DND-41 (cell line): Measurements from ENCODE around the gene DCPS.

Experiments
- ATAC-seq: fragments of 200-7000 bp; cut with Tn5 transposase; 3 replicates; pipeline ENCODE4 v1.9.1; 2021; ENCODE audit warnings: low read depth; ENCODE audit not compliant: insufficient read depth
- DNase-seq: peaks from one replicate; pipeline ENCODE4 v3.0.0-alpha.2; 2020
- H2AFZ ChIP-seq: 2 replicates; pipeline ENCODE4 v1.6.0; 2012; ENCODE audit warnings: low read depth, low read length
- H3K27ac ChIP-seq: 2 replicates; pipeline ENCODE4 v1.5.1; 2012; ENCODE audit warnings: low read length, inconsistent platforms
- H3K27me3 ChIP-seq: fragments of 200-600 bp; sonication (generic); 2 replicates; pipeline ENCODE4 v1.6.0; 2012; ENCODE audit warnings: low read length, mild to moderate bottlenecking, inconsistent platforms; ENCODE audit not compliant: insufficient read depth, poor library complexity
- H3K36me3 ChIP-seq: 2 replicates; pipeline ENCODE4 v1.5.1; 2012; ENCODE audit warnings: low read length, inconsistent platforms; ENCODE audit not compliant: insufficient read depth
- H3K4me1 ChIP-seq: 2 replicates; pipeline ENCODE4 v1.5.1; 2012; ENCODE audit warnings: mild to moderate bottlenecking, low read length; ENCODE audit not compliant: insufficient read depth
- H3K4me2 ChIP-seq: 2 replicates; pipeline ENCODE4 v1.6.0; 2012; ENCODE audit warnings: mild to moderate bottlenecking, moderate library complexity, low read length, inconsistent platforms; ENCODE audit not compliant: insufficient read depth
- H3K4me3 ChIP-seq, 2 experiments: fragments of 200-600 bp in 1 of 2; shearing (Covaris generic) in 1 of 2; 2 replicates each; pipeline ENCODE4 v1.5.1; 2012 to 2016; ENCODE audit warnings: inconsistent platforms in 2 of 2, low read length in 2 of 2, mild to moderate bottlenecking in 2 of 2, low read depth in 1 of 2, moderate library complexity in 1 of 2
- H3K79me2 ChIP-seq: 2 replicates; pipeline ENCODE4 v1.6.0; 2012; ENCODE audit warnings: low read length, inconsistent platforms; ENCODE audit not compliant: insufficient read depth
- H3K9ac ChIP-seq: 2 replicates; pipeline ENCODE4 v1.6.0; 2012; ENCODE audit warnings: low read depth, mild to moderate bottlenecking, inconsistent platforms, low read length, moderate library complexity
- H3K9me3 ChIP-seq: 2 replicates; pipeline ENCODE4 v1.5.1; 2012; ENCODE audit warnings: low read length, moderate library complexity, mild to moderate bottlenecking, inconsistent platforms; ENCODE audit not compliant: insufficient read depth, severe bottlenecking
- H4K20me1 ChIP-seq: 2 replicates; pipeline ENCODE4 v1.6.0; 2012; ENCODE audit warnings: low read length; ENCODE audit not compliant: insufficient read depth
- EZH2 ChIP-seq: IDR thresholded peaks from 3 replicates; pipeline ENCODE4 v1.6.1; 2012; ENCODE audit warnings: borderline replicate concordance, low read depth, mild to moderate bottlenecking, moderate library complexity, low read length, inconsistent platforms; ENCODE audit not compliant: severe bottlenecking
- TF ChIP-seq, protein P1 (sequence below): IDR thresholded peaks from 2 replicates; pipeline ENCODE4 v1.5.1; 2012; ENCODE audit warnings: borderline replicate concordance, low read length, moderate library complexity, mild to moderate bottlenecking; ENCODE audit not compliant: poor library complexity, severe bottlenecking; ENCODE audit errors: extremely low read depth

The DCPS gene

DNA sequence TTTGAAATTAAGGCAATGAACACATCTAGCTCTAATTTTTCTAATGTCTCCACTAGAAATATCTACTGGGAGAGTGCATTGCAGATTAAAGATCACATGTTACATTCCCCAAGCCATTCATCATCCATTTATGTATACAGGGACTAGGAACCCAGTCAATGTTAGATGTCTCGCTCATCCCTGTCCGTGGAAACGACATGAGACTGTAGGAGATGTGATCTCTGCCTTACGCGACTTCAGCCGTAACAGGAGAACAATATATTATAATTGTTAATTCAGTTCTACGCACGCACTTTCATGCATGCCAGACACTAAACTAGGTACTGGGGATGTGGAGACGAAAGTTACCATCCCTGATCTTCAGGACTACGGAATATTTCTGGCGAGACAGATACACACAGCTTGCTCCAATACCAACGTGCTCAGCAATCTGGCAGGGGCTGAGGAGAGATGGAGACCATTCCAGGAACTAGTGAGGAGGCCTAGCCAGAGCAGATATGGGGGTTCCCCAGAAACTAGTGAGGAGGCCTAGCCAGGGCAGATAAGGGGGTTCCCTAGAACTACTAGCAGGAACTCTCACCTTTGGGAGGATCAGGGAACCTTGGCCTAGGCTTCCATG, 706 bp downstream of the DCPS start:
- H3K27ac ChIP-seq = peak overlapping the region; percentile 99
- H3K79me2 ChIP-seq = peaks cover 57% of the 10 kb centered on the region

DNA sequence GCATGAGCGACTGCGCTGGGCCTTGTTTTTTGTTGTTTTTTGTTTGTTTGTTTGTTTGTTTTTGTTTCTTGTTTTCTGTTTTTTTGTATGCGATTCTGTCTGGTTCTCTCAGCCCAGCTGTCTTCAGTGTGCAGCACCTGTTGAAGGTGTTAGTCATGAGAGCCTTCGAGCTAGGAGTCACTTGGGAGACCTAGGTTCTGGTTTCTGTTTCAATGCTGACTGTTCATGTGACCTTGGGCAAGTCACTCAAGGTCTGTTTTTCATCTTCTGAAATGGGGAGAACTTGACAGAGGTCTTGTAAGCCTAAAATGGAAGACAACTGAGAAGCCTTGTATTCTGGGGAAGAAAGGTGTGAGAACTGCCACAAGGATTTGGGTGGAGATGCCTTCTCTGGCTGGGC, 1.8 kb downstream of the DCPS start:
- Histone ChIP-seq H3K36me3 (peaks cover 31% of the 10 kb centered on the region), H4K20me1 (no peaks in the 10 kb centered on the region), H3K4me3 (no peak overlapping the region), H3K27ac (peak overlapping the region; percentile 58), H3K27me3 (no peaks in the 10 kb centered on the region), H3K79me2 (peaks cover 49% of the 10 kb centered on the region), H3K9me3 (no peaks in the 10 kb centered on the region), H2AFZ (no peak overlapping the region), H3K4me1 (peaks cover 48% of the 10 kb centered on the region), H3K9ac (no peak overlapping the region), H3K4me2 (peak overlapping the region; percentile 44; the same call in 1 of the 2 replicates)
- ATAC-seq (no peak), DNase-seq (no peak)
- no peak for TF ChIP-seq EZH2
- TF ChIP-seq, protein P1, sequence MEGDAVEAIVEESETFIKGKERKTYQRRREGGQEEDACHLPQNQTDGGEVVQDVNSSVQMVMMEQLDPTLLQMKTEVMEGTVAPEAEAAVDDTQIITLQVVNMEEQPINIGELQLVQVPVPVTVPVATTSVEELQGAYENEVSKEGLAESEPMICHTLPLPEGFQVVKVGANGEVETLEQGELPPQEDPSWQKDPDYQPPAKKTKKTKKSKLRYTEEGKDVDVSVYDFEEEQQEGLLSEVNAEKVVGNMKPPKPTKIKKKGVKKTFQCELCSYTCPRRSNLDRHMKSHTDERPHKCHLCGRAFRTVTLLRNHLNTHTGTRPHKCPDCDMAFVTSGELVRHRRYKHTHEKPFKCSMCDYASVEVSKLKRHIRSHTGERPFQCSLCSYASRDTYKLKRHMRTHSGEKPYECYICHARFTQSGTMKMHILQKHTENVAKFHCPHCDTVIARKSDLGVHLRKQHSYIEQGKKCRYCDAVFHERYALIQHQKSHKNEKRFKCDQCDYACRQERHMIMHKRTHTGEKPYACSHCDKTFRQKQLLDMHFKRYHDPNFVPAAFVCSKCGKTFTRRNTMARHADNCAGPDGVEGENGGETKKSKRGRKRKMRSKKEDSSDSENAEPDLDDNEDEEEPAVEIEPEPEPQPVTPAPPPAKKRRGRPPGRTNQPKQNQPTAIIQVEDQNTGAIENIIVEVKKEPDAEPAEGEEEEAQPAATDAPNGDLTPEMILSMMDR = no peak

More for the DNA sequence above, 706 bp downstream of the DCPS start:
- peak overlapping the region; percentile 99 for H3K9ac ChIP-seq
- ATAC-seq (peak; percentile 30), DNase-seq (no peak)
- H4K20me1 ChIP-seq = no peaks in the 10 kb centered on the region
- peak overlapping the region; percentile 98 for H2AFZ ChIP-seq
- peaks cover 43% of the 10 kb centered on the region for H3K4me1 ChIP-seq
- H3K27me3 ChIP-seq = no peaks in the 10 kb centered on the region
- peaks cover 29% of the 10 kb centered on the region for H3K36me3 ChIP-seq
- TF ChIP-seq EZH2 = no peak
- TF ChIP-seq, protein P1 = no peak
- H3K4me2 ChIP-seq = peak overlapping the region; percentile 91
- peak overlapping the region; percentile 90 to 95 for H3K4me3 ChIP-seq
- H3K9me3 ChIP-seq = no peaks in the 10 kb centered on the region

GRCh38 chr11:126307706-126308105, 3.8 kb downstream of the DCPS start:
- no peaks in the 10 kb centered on the region for H3K27me3 ChIP-seq
- H3K36me3 ChIP-seq = peaks cover 32% of the 10 kb centered on the region
- peaks cover 42% of the 10 kb centered on the region for H3K4me1 ChIP-seq
- no peak overlapping the region for H3K9ac ChIP-seq
- H3K4me2 ChIP-seq = no peak overlapping the region
- ATAC-seq (peak; percentile 20; the same call in 1 of the 3 replicates), DNase-seq (peak; percentile 60)
- H4K20me1 ChIP-seq = no peaks in the 10 kb centered on the region
- no peak overlapping the region for H2AFZ ChIP-seq
- no peak overlapping the region for H3K4me3 ChIP-seq
- peaks cover 39% of the 10 kb centered on the region for H3K79me2 ChIP-seq
- H3K9me3 ChIP-seq = no peaks in the 10 kb centered on the region
- TF ChIP-seq, protein P1 = peak; percentile 66
- no peak for TF ChIP-seq EZH2
- no peak overlapping the region for H3K27ac ChIP-seq
